GM12878 (cell line): ENCODE data around the gene SLC12A1.

Experiments used
- ATF2 ChIP-seq: IDR thresholded peaks from 2 replicates; pipeline ENCODE4 v1.6.1; 2012; ENCODE audit warnings: low read length, inconsistent platforms
- CTCF ChIP-seq, 3 experiments: IDR thresholded peaks in 2 of 3; conservative IDR thresholded peaks in 1 of 3; 2 replicates each; pipeline ENCODE4 v1.5.1; 2011; ENCODE audit warnings: low read depth in 3 of 3, low read length in 3 of 3, mild to moderate bottlenecking in 3 of 3, control low read depth in 2 of 3, moderate library complexity in 2 of 3, inconsistent platforms in 1 of 3, mixed read lengths in 1 of 3; ENCODE audit not compliant: control insufficient read depth in 2 of 3, insufficient read depth in 1 of 3; ENCODE audit errors: extremely low read depth in 1 of 3
- E2F4 ChIP-seq: IDR thresholded peaks from 2 replicates; pipeline ENCODE4 v1.6.1; 2012; ENCODE audit warnings: low read depth, low read length, improper control_type of control experiment
- EGR1 ChIP-seq, 2 experiments: IDR thresholded peaks; 1 replicate in 1 of 2; 2 replicates in 1 of 2; pipeline ENCODE4 v1.6.1; 2011 to 2012; ENCODE audit warnings: low read depth in 2 of 2, low read length in 2 of 2, borderline replicate concordance in 1 of 2, mild to moderate bottlenecking in 1 of 2, moderate library complexity in 1 of 2
- FOXK2 ChIP-seq: fragments of 450-650 bp; IDR thresholded peaks from 2 replicates; pipeline ENCODE4 v1.6.1; 2017; ENCODE audit warnings: mild to moderate bottlenecking, moderate library complexity
- POLR2A ChIP-seq: IDR thresholded peaks from 2 replicates; pipeline ENCODE4 v1.6.1; 2011; ENCODE audit warnings: low read depth, mild to moderate bottlenecking, low read length
- RCOR1 ChIP-seq: conservative IDR thresholded peaks from 2 replicates; pipeline ENCODE4 v1.6.1; 2012; ENCODE audit warnings: low read depth, low read length, improper control_type of control experiment
- RFX5 ChIP-seq: IDR thresholded peaks from 2 replicates; pipeline ENCODE4 v1.6.1; 2011; ENCODE audit warnings: low read depth, low read length, improper control_type of control experiment
- SREBF1 ChIP-seq: IDR thresholded peaks from 2 replicates; pipeline ENCODE4 v1.6.1; 2012; ENCODE audit warnings: mild to moderate bottlenecking, low read length
- SUZ12 ChIP-seq: fragments of 200-600 bp; sonication (generic); IDR thresholded peaks from one replicate; pipeline ENCODE4 v1.6.1; 2018; ENCODE audit warnings: antibody characterized with exemption, mild to moderate bottlenecking; ENCODE audit not compliant: unreplicated experiment
- WRNIP1 ChIP-seq: IDR thresholded peaks from 2 replicates; pipeline ENCODE4 v1.6.1; 2011; ENCODE audit warnings: low read depth, low read length, improper control_type of control experiment, borderline replicate concordance
- TF ChIP-seq, protein P1 (sequence below): IDR thresholded peaks from 2 replicates; pipeline ENCODE4 v1.6.1; 2011; ENCODE audit warnings: low read depth, mild to moderate bottlenecking, low read length, moderate library complexity, borderline replicate concordance; ENCODE audit errors: extremely low read depth
- TF ChIP-seq, protein P2 (sequence below): fragments of 450-650 bp; formaldehyde crosslinking; IDR thresholded peaks from 2 replicates; pipeline ENCODE4 v1.4.0; 2022; ENCODE audit warnings: mild to moderate bottlenecking, moderate library complexity

DNA sequence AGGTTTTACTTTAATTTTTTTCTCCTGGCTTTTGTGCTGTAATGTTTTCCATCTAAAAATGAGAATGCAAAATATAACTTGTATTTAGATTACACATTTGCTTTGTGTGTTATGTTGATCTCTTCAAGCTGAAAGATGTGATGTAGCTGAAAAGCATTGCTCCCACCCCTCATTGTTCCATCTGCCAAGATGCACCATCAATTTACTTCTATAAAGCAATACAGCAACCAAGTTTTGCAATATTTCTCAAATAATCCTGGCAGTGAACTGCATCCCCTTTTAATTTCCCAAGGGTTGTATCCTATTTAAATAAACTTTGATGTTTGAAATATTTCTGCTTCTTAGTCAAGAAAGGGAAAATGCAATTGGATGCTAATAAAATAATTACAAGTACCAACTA lies 72.6 kb downstream of the SLC12A1 start:
- TF ChIP-seq SUZ12 (no peak), RCOR1 (no peak), CTCF (IDR thresholded peaks at IDR 0.05 in 2 of 3, conservative IDR thresholded peaks at IDR 0.05 in 1 of 3; ENCODE audit: control insufficient read depth in 2 of 3, extremely low read depth in 1 of 3, insufficient read depth in 1 of 3, low read depth in 3 of 3, low read length in 3 of 3) (no peak), POLR2A (no peak), EGR1 (IDR thresholded peaks at IDR 0.05; ENCODE audit: borderline replicate concordance in 1 of 2, low read depth in 2 of 2, low read length in 2 of 2) (no peak), SREBF1 (no peak), WRNIP1 (no peak), RFX5 (no peak), ATF2 (no peak), E2F4 (no peak), FOXK2 (no peak)
- TF ChIP-seq, protein P1, sequence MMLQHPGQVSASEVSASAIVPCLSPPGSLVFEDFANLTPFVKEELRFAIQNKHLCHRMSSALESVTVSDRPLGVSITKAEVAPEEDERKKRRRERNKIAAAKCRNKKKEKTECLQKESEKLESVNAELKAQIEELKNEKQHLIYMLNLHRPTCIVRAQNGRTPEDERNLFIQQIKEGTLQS = no peak
- TF ChIP-seq, protein P2, sequence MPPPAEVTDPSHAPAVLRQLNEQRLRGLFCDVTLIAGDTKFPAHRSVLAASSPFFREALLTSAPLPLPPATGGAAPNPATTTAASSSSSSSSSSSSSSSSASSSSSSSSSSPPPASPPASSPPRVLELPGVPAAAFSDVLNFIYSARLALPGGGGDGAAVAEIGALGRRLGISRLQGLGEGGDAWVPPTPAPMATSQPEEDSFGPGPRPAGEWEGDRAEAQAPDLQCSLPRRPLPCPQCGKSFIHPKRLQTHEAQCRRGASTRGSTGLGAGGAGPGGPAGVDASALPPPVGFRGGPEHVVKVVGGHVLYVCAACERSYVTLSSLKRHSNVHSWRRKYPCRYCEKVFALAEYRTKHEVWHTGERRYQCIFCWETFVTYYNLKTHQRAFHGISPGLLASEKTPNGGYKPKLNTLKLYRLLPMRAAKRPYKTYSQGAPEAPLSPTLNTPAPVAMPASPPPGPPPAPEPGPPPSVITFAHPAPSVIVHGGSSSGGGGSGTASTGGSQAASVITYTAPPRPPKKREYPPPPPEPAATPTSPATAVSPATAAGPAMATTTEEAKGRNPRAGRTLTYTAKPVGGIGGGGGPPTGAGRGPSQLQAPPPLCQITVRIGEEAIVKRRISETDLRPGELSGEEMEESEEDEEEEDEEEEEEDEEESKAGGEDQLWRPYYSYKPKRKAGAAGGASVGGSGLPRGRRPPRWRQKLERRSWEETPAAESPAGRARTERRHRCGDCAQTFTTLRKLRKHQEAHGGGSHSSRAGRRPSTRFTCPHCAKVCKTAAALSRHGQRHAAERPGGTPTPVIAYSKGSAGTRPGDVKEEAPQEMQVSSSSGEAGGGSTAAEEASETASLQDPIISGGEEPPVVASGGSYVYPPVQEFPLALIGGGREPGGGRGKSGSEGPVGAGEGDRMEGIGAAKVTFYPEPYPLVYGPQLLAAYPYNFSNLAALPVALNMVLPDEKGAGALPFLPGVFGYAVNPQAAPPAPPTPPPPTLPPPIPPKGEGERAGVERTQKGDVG = no peak
